ENCODE results near the gene ITGB5.

- TF ChIP-seq CTCF (conservative IDR thresholded peaks at IDR 0.05; ENCODE audit: low read length), result no peak
- TF ChIP-seq EZH2phosphoT487 (IDR thresholded peaks at IDR 0.05; ENCODE audit: borderline replicate concordance, low read depth, low read length), result no peak
Measured at GRCh38 chr3:124802702-124803101, 84.5 kb downstream of the ITGB5 start.
